OCI-LY1 (cell line): Measurements from ENCODE around the gene PRH2.

Source experiments
- H2AFZ ChIP-seq: fragments of 200-600 bp; sonication (generic), shearing (Covaris generic); 2 replicates; pipeline ENCODE4 v1.6.0; 2014; ENCODE audit warnings: antibody characterized with exemption, mild to moderate bottlenecking, low read length
- H3F3A ChIP-seq: fragments of 200-600 bp; sonication (generic), shearing (Covaris generic); 2 replicates; pipeline ENCODE4 v1.6.0; 2014; ENCODE audit warnings: mild to moderate bottlenecking, antibody characterized with exemption, low read length, moderate library complexity; ENCODE audit not compliant: insufficient read depth
- H3K27ac ChIP-seq: fragments of 200-600 bp; sonication (generic); 2 replicates; pipeline ENCODE4 v1.5.1; 2014; ENCODE audit warnings: low read length, mixed run types, mild to moderate bottlenecking, low read depth; ENCODE audit not compliant: poor library complexity, severe bottlenecking
- H3K27me3 ChIP-seq: fragments of 200-600 bp; sonication (generic); 2 replicates; pipeline ENCODE4 v1.6.0; 2014; ENCODE audit warnings: antibody characterized with exemption, mild to moderate bottlenecking, low read length, moderate library complexity; ENCODE audit not compliant: insufficient read depth
- H3K36me3 ChIP-seq: fragments of 200-600 bp; sonication (generic); 2 replicates; pipeline ENCODE4 v1.6.1; 2014; ENCODE audit warnings: mild to moderate bottlenecking, antibody characterized with exemption, low read length, moderate library complexity, mixed read lengths; ENCODE audit not compliant: insufficient read depth
- H3K4me1 ChIP-seq: fragments of 200-600 bp; sonication (generic); 2 replicates; pipeline ENCODE4 v1.5.1; 2014; ENCODE audit warnings: mild to moderate bottlenecking, low read length, moderate library complexity; ENCODE audit not compliant: insufficient read depth, severe bottlenecking
- H3K4me2 ChIP-seq: fragments of 200-600 bp; sonication (generic), shearing (Covaris generic); 2 replicates; pipeline ENCODE4 v1.6.1; 2014; ENCODE audit warnings: low read length
- H3K4me3 ChIP-seq: fragments of 200-600 bp; sonication (generic); 2 replicates; pipeline ENCODE4 v1.5.1; 2014; ENCODE audit warnings: low read length, low read depth, mild to moderate bottlenecking, mixed read lengths; ENCODE audit not compliant: poor library complexity, severe bottlenecking
- H3K79me2 ChIP-seq: fragments of 200-600 bp; shearing (Covaris generic); 2 replicates; pipeline ENCODE4 v1.6.1; 2016; ENCODE audit warnings: mixed run types, low read length, mixed read lengths; ENCODE audit not compliant: insufficient read depth
- H3K9ac ChIP-seq: fragments of 200-600 bp; sonication (generic), shearing (Covaris generic); 2 replicates; pipeline ENCODE4 v1.6.1; 2014; ENCODE audit warnings: mild to moderate bottlenecking, low read length, mixed read lengths
- H3K9me2 ChIP-seq: fragments of 200-600 bp; sonication (generic), shearing (Covaris generic); 2 replicates; pipeline ENCODE4 v1.6.1; 2014; ENCODE audit warnings: low read depth, mild to moderate bottlenecking, low read length, mixed read lengths
- H3K9me3 ChIP-seq: fragments of 200-600 bp; shearing (Covaris generic); 2 replicates; pipeline ENCODE4 v1.6.1; 2014; ENCODE audit warnings: low read length, mixed read lengths
- H4K20me1 ChIP-seq: fragments of 200-600 bp; sonication (generic), shearing (Covaris generic); 2 replicates; pipeline ENCODE4 v1.6.0; 2016; ENCODE audit warnings: mild to moderate bottlenecking, low read length; ENCODE audit not compliant: insufficient read depth
- EZH2 ChIP-seq: fragments of 200-600 bp; sonication (generic), shearing (Covaris generic); IDR thresholded peaks from 2 replicates; pipeline ENCODE4 v1.8.0; 2017; ENCODE audit warnings: borderline replicate concordance, mixed run types, mild to moderate bottlenecking, antibody characterized with exemption, low read length, moderate library complexity, mixed read lengths
- TF ChIP-seq, protein P1 (sequence below): fragments of 200-600 bp; sonication (generic), shearing (Covaris generic); IDR thresholded peaks from 2 replicates; pipeline ENCODE4 v1.5.1; 2017; ENCODE audit warnings: mild to moderate bottlenecking, antibody characterized with exemption, low read length, moderate library complexity, mixed read lengths

The PRH2 gene

GRCh38 chr12:10928746-10929286 lies at the start of gene PRH2:
Gene PRH2, plus strand, starts transcription at chr12:10929236. Its CDS starts 38 bp downstream, at chr12:10929274.
- Histone ChIP-seq H3K36me3 (no peaks in the 10 kb centered on the region), H3K9me2 (no peaks in the 10 kb centered on the region), H2AFZ (no peak within 1 kb of the TSS), H3K4me1 (no peaks in the 10 kb centered on the region), H3K27me3 (no peaks in the 10 kb centered on the region), H3K9me3 (no peaks in the 10 kb centered on the region), H3F3A (no peaks in the 10 kb centered on the region), H3K4me3 (no peak within 1 kb of the TSS), H3K79me2 (no peaks in the 10 kb centered on the region), H4K20me1 (no peaks in the 10 kb centered on the region), H3K4me2 (no peak within 1 kb of the TSS), H3K9ac (no peak within 1 kb of the TSS), H3K27ac (no peak within 1 kb of the TSS)
- TF ChIP-seq, protein P1, sequence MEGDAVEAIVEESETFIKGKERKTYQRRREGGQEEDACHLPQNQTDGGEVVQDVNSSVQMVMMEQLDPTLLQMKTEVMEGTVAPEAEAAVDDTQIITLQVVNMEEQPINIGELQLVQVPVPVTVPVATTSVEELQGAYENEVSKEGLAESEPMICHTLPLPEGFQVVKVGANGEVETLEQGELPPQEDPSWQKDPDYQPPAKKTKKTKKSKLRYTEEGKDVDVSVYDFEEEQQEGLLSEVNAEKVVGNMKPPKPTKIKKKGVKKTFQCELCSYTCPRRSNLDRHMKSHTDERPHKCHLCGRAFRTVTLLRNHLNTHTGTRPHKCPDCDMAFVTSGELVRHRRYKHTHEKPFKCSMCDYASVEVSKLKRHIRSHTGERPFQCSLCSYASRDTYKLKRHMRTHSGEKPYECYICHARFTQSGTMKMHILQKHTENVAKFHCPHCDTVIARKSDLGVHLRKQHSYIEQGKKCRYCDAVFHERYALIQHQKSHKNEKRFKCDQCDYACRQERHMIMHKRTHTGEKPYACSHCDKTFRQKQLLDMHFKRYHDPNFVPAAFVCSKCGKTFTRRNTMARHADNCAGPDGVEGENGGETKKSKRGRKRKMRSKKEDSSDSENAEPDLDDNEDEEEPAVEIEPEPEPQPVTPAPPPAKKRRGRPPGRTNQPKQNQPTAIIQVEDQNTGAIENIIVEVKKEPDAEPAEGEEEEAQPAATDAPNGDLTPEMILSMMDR: no peak
- no peak for TF ChIP-seq EZH2

DNA sequence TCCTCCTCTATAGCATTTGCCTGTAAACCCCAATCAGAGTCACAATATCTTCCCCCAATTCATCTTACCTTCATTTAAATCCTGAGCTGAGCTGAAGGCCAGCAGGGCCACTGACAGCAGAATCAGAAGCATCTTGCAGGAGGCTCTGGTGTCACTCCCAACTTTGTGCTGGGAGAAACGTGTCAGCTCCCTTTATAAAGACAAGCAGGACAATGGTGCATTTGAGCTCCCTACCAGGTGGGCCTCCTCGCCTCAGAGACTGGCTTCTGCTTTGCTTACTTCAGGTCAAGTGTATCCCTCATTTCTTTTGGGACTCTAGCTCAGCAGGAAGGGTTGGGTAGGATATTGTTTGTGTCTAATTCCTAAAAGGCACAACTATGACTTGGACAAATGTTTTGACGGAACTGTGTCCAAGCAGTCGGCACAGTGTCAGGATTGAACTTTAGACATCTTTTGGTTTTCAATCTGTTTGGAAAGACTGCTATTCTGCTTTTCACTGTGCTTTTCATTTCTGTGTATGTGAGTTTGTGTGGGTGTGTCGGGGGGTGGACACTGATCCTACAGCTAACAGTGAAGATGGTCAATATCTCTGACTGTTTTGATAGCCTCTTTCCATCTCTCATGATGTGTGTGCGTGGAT lies 44.8 kb upstream of the PRH2 start, which contains the start of gene PRH1:
Gene PRH1 (minus strand): TSS at position 170 of the 640 bp plus-strand sequence. CDS start 38 bp downstream, at position 132.
- Histone ChIP-seq H3K4me3 (no peak within 1 kb of the TSS), H3K9me3 (no peaks in the 10 kb centered on the region), H3K9me2 (no peaks in the 10 kb centered on the region), H3K27me3 (no peaks in the 10 kb centered on the region), H3K79me2 (no peaks in the 10 kb centered on the region), H3K27ac (no peak within 1 kb of the TSS), H4K20me1 (no peaks in the 10 kb centered on the region), H3K4me1 (no peaks in the 10 kb centered on the region), H3F3A (no peaks in the 10 kb centered on the region), H3K9ac (no peak within 1 kb of the TSS), H2AFZ (no peak within 1 kb of the TSS), H3K4me2 (no peak within 1 kb of the TSS), H3K36me3 (no peaks in the 10 kb centered on the region)
- TF ChIP-seq, protein P1: no peak
- TF ChIP-seq EZH2: no peak

DNA sequence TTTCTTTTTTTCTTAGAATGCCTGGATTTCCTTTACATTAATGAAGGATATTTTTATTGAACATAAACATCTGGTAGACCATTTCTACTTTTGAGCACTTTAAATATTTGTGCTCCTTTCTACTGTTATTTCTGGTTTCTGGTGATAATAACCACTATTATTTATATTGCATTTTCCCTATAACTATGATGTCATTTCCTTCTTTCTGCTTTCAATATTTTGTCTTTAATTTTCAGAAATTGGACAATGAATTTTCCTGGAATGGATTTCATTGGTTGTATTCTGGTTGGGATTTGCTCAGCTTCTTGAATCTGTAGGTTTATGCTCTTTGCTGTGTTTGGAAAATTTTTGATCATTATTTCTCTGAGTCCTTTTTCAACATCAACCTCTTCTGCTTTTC lies 39.8 kb upstream of the PRH2 start:
- Histone ChIP-seq H3K9ac (no peak overlapping the region), H3K9me3 (no peaks in the 10 kb centered on the region), H3K27ac (no peak overlapping the region), H3K4me3 (no peak overlapping the region), H3K9me2 (no peaks in the 10 kb centered on the region), H3K36me3 (no peaks in the 10 kb centered on the region), H3K79me2 (no peaks in the 10 kb centered on the region), H2AFZ (no peak overlapping the region), H3K4me1 (no peaks in the 10 kb centered on the region), H4K20me1 (no peaks in the 10 kb centered on the region), H3K4me2 (no peak overlapping the region), H3F3A (no peaks in the 10 kb centered on the region), H3K27me3 (no peaks in the 10 kb centered on the region)
- TF ChIP-seq EZH2: no peak
- TF ChIP-seq, protein P1: no peak
